K562 treated with DMSO at 1 percent for 24 hours (cell line): ENCODE results near the gene TLR5. TPM values are rescaled to one million over a fixed set of nuclear protein-coding genes. Genes with fewer than 3 reads are reported as not detected.

Source experiments
- total RNA-seq: library from RNA; unstranded; fragments of 300-600 nt; gene quantifications from 2 replicates; pipeline ENCODE4 v1.2.3, GENCODE V29; 2022; ENCODE audit warnings: low read depth; ENCODE audit not compliant: insufficient read depth

The TLR5 gene, protein sequence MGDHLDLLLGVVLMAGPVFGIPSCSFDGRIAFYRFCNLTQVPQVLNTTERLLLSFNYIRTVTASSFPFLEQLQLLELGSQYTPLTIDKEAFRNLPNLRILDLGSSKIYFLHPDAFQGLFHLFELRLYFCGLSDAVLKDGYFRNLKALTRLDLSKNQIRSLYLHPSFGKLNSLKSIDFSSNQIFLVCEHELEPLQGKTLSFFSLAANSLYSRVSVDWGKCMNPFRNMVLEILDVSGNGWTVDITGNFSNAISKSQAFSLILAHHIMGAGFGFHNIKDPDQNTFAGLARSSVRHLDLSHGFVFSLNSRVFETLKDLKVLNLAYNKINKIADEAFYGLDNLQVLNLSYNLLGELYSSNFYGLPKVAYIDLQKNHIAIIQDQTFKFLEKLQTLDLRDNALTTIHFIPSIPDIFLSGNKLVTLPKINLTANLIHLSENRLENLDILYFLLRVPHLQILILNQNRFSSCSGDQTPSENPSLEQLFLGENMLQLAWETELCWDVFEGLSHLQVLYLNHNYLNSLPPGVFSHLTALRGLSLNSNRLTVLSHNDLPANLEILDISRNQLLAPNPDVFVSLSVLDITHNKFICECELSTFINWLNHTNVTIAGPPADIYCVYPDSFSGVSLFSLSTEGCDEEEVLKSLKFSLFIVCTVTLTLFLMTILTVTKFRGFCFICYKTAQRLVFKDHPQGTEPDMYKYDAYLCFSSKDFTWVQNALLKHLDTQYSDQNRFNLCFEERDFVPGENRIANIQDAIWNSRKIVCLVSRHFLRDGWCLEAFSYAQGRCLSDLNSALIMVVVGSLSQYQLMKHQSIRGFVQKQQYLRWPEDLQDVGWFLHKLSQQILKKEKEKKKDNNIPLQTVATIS
- total RNA-seq: 0.42 and 1.7 TPM in 2 replicates

DNA sequence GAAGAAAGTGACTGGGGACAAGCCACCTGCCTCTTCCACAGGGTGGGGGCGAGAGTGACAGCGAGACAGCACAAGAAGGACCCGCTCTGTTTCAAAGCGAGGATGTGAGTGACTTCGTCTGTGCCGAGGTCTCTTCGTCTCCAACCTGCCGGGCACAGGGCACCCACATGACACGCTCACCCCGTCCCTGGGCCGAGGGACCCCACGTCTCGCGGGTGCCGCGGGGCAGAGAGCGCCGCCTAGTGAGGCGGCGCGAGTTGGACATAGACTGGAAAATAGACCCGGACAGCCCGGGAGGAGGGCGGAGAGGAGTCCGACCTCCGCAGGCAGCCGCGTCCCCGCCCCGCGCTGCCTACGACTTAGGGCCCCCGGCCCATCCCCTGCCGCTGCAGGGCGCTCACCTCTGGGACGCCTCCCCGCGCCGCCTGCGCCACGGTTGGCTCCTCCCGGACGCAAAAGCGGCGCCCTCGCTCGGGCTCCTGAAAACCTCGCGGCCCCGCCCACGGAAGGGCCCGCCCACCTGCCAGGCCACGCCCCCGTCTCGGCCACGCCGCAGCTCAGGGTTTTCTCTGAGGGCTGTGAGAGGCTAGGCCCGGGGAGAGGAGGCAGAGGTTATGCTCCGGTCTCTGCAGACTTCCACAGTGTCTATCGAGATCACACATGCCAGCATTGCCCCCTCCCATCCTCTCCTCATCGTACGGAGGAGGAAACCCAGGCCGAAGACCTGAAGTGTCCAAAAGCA lies at the start of gene TLR5:
Gene TLR5, minus strand, starts transcription at position 454 of the 742 bp plus-strand sequence. CDS start 30,217 bp downstream, outside the sequence.

Other genes starting within 250 kb of the TLR5 start
- gene SUSD4, start 220.9 kb upstream of the TLR5 start, total RNA-seq: 0.21 and 0.43 TPM in 2 replicates